A204.1 (cell line): ENCODE results near the gene NUTM2D.
"Not testable (repeated sequence)": the region's sequence is repeated elsewhere in the genome, so short reads cannot be mapped to it uniquely, and the experiment has no call there.

Experiments
- FAIRE-seq: peaks from 2 replicates; lab custom pipeline; 2012; peaks lifted over from hg19 to GRCh38; lab: Jason Lieb, UNC

The NUTM2D gene, protein sequence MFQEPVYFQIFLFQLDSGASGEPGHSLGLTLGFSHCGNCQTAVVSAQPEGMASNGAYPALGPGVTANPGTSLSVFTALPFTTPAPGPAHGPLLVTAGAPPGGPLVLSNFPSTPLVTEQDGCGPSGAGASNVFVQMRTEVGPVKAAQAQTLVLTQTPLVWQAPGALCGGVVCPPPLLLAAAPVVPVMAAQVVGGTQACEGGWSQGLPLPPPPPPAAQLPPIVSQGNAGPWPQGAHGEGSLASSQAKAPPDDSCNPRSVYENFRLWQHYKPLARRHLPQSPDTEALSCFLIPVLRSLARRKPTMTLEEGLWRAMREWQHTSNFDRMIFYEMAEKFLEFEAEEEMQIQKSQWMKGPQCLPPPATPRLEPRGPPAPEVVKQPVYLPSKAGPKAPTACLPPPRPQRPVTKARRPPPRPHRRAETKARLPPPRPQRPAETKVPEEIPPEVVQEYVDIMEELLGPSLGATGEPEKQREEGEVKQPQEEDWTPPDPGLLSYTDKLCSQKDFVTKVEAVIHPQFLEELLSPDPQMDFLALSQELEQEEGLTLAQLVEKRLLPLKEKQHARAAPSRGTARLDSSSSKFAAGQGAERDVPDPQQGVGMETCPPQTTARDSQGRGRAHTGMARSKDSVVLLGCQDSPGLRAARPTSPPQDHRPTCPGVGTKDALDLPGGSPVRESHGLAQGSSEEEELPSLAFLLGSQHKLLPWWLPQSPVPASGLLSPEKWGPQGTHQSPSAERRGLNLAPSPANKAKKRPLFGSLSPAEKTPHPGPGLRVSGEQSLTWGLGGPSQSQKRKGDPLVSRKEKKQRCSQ

GRCh38 chr10:87357444-87357843, at the start of gene NUTM2D:
Gene NUTM2D, plus strand, starts transcription at chr10:87357744. Its CDS starts 522 bp downstream, at chr10:87358266.
- not testable (repeated sequence) for FAIRE-seq

DNA sequence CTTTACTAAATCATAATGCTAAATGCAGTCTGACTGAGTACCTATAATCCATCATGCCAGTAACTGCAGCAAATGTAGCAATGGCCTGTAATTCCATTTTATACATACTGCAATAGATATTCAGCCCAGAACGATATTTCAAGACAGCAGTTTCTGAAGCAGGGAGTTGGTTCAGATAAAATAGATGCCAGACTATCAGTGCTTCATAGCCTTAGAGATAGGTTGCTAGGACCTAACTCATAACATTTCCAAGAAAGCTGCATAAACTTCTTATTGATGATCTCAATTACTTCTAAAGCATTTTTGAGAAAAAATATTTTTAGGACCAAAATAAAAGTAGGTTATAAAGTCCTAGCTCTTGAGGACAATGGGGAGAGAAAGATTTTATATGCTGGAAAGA, 48.8 kb upstream of the NUTM2D start:
- FAIRE-seq = not testable (repeated sequence)

DNA sequence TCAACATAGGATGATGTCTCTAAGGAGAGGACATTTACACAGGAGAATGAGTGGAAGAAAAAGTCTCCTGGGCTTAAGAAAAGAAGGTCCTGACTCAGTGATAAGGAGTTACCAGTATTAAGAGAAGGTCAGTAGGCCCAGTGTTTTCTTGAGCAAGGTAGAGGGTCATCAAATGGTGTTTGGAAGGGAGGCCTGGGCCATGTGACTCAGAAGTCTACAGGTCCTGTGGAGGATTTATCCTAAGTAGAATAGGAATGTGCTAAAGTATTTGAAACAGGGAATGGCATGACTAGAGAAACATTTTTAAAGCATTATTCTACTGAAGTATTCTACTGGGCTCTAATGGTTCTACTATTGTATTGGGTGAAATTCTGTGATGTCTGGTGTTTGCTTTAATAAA, 47.9 kb upstream of the NUTM2D start:
- not testable (repeated sequence) for FAIRE-seq

DNA sequence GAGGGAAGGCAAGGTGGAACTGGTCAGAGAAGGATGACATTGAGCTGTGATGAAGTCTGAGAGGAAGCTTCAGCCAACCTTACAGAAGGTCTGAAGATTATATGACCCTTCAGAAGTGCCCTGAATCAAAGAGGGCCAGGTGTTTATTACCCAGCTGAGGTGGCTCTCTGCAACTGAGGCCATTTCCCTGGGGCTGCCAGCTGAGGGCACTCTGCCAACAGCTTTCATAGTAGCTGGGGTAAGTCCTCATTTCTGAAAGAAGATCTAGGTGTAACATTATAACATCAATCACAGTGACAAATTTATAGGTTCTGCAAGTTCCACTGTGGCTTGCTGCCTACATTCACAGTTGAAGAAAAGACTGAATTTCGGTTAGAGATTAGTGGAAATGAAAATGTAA, 46.0 kb upstream of the NUTM2D start:
- FAIRE-seq = not testable (repeated sequence)

GRCh38 chr10:87313649-87314359, 43.7 kb upstream of the NUTM2D start:
- not testable (repeated sequence) for FAIRE-seq

DNA sequence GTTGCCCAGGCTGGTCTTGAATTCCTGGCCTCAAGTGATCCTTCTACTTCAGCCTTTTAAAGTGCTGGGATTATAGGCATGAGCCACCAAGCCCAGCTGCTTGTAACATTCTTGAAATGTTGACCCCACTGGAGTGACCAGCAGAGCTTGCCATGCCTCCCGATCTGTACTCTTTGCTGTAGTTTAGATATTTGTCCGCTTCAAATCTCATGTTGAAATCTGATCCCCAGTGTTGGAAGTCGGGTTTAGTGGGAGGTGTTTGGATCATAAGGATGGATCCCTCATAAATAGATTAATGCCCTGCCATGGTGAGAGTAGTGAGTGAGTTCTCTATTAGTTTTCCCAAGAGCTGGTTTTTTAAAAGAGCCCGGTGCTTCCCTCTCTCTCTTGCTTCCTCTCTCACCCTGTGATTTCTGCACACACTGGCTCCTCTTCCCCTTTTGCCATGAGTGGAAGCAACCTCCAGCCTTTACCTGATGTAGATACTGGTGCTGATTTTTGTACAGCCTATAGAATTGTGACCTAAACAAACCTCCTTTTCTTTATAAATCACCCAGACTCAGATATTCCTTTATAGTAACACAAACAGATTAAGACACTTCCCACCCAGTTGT, 43.1 kb upstream of the NUTM2D start:
- FAIRE-seq = not testable (repeated sequence)

DNA sequence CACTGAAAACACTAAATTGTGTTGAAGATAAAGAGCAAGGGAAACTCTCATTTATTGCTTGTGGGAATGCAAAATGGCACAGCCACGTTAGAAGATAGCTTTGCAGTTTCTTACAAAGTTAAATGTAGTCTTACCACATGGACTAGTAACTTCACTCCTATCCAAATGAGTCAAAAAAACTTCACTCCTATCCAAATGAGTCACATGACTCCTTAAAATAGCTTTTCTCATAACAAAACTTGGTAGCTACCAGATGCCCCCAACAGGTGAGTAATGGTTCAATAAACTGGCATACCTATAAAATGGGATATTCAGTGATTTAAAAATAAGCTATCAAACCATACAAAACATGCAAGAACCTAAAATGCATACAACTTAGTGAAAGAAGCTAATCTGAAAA, 36.0 kb upstream of the NUTM2D start:
- not testable (repeated sequence) for FAIRE-seq

DNA sequence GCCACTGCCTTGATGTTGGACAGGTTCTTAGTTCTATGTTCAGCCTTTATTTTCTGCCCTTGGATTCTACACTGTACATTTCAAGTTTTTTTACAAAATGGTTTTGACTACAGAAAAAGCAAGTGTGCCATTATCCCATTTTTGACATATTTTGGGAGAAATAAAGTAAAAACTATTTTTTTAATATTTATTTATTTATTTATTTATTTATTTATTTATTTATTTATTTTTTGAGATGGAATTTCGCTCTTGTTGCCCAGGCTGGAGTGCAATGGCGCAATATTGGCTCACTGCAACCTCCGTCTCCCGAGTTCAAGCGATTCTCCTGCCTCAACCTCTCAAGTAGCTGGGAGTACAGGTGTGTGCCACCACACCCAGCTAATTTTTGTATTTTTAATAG, 33.0 kb upstream of the NUTM2D start:
- not testable (repeated sequence) for FAIRE-seq

DNA sequence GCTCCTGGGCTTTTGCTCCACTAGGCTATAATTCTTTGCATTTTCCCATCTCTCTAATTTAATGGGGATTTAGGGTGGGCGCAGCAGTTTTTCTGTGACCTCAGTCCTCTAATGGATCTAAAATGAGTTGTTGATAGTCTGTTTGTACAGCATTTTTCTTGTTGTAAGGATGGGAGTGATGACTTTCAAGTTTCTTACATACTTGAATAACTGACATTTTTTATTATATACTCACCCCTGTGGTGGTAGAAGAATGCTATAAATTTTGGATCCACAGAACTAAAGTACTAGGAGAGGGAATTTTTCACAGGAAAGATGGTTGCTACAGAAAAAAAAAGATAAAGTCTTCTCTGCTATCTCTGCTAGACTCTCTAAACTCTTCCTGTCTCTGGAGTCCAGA, 29.6 kb upstream of the NUTM2D start:
- FAIRE-seq = not testable (repeated sequence)

DNA sequence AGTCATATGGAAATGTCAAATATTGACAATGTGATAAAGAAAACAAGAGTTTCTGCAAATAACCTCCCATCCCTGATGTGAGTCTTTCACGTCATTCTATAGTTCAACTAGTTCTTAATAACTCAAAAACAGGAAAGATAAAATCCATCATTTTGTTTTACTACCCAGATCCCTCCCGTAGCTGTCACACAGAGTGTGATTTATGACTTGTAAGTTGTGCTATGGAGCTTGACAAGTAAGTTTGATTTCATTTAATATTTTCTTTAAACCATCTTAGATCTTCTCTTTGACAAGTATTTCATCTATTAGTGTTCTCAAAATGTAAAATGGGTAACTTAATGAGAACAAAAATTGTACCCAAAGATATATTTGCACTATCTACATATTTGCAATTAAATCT, 28.4 kb upstream of the NUTM2D start:
- FAIRE-seq = not testable (repeated sequence)

DNA sequence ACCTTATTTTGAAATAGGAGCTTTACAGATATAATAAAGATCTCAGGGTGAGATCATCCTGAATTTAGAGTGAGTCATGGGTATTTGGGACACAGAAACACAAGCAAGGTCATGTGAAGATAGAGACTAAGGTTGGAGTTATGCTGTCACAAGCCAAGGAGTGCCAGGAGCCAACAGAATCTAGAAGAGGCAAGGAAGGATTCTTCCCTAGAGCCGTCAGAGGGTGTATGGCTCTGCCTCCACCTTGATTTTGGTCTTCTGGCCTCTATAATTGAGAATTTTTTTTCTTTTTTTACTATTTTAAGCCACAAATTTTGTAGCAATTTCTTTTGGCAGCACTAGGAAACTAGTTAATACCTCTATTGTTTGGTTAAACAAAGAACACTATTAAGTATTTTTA, 24.9 kb upstream of the NUTM2D start:
- FAIRE-seq = not testable (repeated sequence)

DNA sequence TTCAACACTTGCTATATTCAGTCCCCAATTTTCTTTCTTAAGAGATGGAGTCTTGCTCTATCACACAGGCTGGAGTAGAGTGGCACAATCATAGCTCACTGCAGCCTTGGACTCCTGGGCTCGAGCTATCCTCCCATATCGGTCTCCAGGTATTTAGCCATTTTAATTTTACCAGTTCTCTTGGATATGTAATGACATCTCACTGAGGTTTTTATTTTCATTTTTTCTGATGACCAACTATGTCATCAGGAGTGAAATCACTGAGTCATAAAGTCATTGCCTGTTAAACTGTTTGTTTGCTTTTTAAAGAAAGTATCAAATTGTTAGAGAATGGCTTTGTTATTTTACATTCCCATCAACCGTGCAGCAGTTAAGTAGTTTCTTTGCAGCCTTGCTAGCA, 17.1 kb upstream of the NUTM2D start:
- not testable (repeated sequence) for FAIRE-seq

- FAIRE-seq = not testable (repeated sequence)
Measured at GRCh38 chr10:87341546-87342142, 15.9 kb upstream of the NUTM2D start.

- FAIRE-seq = not testable (repeated sequence)
Measured at GRCh38 chr10:87342249-87342710, 15.3 kb upstream of the NUTM2D start.

- FAIRE-seq = not testable (repeated sequence)
Measured at GRCh38 chr10:87342711-87343258, 14.8 kb upstream of the NUTM2D start.

- FAIRE-seq = not testable (repeated sequence)
Measured at GRCh38 chr10:87345743-87346142, 11.8 kb upstream of the NUTM2D start.

- FAIRE-seq = not testable (repeated sequence)
Measured at GRCh38 chr10:87350161-87350560, 7.4 kb upstream of the NUTM2D start.

DNA sequence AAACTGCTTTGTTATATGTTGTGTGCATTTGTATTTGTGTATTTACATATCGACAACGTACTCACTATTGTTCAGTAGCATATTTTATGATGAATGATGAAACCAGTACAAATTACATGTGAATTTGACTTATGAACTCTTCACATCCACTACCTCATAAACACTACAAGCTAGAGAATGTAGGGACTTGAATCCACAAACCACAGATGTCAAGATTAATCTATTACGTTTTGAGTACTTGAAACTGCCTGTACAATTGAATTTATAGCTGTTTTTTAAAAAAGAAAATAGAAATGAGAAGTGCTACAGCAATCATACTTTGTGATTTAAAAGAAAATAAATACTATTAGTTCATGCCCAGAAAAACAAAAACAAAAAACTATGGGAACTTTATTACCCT, 4.7 kb upstream of the NUTM2D start:
- FAIRE-seq = not testable (repeated sequence)

- FAIRE-seq = not testable (repeated sequence)
Measured at GRCh38 chr10:87355110-87355509, 2.4 kb upstream of the NUTM2D start.

- FAIRE-seq = not testable (repeated sequence)
Measured at GRCh38 chr10:87358159-87358558, 615 bp downstream of the NUTM2D start.

- FAIRE-seq = not testable (repeated sequence)
Measured at GRCh38 chr10:87369514-87370112, 12.1 kb downstream of the NUTM2D start.
